GM23248 (cell line): Measurements from ENCODE around the gene SPATA32.

ENCODE experiments used
- EZH2 ChIP-seq: fragments of 200-600 bp; sonication (generic); IDR thresholded peaks from 2 replicates; pipeline ENCODE4 v1.6.1; 2018; ENCODE audit warnings: antibody characterized with exemption, mild to moderate bottlenecking; ENCODE audit not compliant: insufficient read depth, poor library complexity, severe bottlenecking
- EZH2phosphoT487 ChIP-seq: fragments of 200-600 bp; sonication (generic); IDR thresholded peaks from 2 replicates; pipeline ENCODE4 v1.6.1; 2018; ENCODE audit warnings: antibody characterized with exemption, moderate library complexity, mild to moderate bottlenecking, low read depth; ENCODE audit not compliant: insufficient read depth

- TF ChIP-seq EZH2 = no peak
- TF ChIP-seq EZH2phosphoT487 = no peak
Observed at GRCh38 chr17:45225051-45225700, 36.7 kb downstream of the SPATA32 start.
